ENCODE measurements around the gene LGI1.

The LGI1 gene

DNA sequence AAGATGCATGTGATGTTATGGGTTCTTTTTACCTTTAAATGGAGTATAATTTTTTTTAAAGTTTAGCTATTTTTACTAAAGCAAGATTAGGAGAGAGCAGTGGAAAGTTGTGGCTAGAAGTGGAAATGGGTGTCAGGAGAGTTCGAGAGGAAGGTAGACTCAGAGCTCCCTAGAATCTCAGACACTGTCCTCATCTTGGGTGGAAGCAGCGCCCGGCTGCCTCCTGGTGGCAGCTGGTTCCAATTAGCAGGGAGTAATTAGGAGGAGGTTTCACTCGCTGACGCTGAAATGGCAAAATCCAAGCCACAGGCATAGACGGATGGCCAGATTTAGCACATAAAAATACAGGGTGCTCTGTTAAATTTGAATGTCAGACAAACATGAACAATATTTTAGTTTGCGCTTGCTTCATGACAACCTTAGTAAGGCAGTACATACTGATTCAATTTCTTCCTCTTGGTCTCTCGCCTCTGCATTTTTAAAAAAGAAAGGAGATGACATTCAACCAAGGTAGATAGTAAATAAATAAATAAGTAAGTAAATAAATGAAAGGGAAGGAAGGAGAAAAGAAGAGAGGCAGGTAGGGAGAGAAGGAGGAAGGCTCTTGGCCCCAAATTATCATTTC lies 58.5 kb downstream of the LGI1 start:
- peak; percentile 47 for DNase-seq (ENCODE audit: low spot score)
- in situ Hi-C loops (cut with MboI; ENCODE audit: low sequenced_read_pairs, unreplicated experiment): no loop called here

DNA sequence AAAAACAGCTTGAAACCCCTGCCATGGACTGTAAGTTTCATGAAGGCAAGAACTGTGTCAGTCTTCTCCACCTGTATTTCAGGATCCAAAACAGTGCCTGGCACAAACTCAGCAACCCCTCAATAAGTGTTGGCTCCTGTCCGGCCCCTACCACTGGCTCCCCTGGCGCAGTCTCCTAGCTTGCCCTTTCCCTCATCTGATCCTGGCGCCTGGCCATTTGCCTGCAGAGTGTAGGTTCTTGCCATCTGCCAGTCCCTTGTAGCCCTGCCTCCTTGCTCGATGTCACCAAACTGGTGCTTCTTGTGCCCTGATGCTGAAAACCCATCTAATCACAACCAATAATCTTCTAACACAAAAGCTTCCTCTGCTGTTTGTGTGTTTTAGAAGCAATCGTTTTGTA lies 60.4 kb downstream of the LGI1 start:
- no peak for DNase-seq (ENCODE audit: low spot score)
- TF ChIP-seq, protein P1, sequence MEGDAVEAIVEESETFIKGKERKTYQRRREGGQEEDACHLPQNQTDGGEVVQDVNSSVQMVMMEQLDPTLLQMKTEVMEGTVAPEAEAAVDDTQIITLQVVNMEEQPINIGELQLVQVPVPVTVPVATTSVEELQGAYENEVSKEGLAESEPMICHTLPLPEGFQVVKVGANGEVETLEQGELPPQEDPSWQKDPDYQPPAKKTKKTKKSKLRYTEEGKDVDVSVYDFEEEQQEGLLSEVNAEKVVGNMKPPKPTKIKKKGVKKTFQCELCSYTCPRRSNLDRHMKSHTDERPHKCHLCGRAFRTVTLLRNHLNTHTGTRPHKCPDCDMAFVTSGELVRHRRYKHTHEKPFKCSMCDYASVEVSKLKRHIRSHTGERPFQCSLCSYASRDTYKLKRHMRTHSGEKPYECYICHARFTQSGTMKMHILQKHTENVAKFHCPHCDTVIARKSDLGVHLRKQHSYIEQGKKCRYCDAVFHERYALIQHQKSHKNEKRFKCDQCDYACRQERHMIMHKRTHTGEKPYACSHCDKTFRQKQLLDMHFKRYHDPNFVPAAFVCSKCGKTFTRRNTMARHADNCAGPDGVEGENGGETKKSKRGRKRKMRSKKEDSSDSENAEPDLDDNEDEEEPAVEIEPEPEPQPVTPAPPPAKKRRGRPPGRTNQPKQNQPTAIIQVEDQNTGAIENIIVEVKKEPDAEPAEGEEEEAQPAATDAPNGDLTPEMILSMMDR (IDR thresholded peaks at IDR 0.05; ENCODE audit: borderline replicate concordance, control extremely low read depth, extremely low read depth, insufficient read depth, missing control alignments): no peak
- in situ Hi-C loops (cut with MboI; ENCODE audit: low sequenced_read_pairs, unreplicated experiment): no loop called here

More for the DNA sequence above, 58.5 kb downstream of the LGI1 start:
- TF ChIP-seq, protein P1 (IDR thresholded peaks at IDR 0.05; ENCODE audit: borderline replicate concordance, control extremely low read depth, extremely low read depth, insufficient read depth, missing control alignments): peak; percentile 73

DNA sequence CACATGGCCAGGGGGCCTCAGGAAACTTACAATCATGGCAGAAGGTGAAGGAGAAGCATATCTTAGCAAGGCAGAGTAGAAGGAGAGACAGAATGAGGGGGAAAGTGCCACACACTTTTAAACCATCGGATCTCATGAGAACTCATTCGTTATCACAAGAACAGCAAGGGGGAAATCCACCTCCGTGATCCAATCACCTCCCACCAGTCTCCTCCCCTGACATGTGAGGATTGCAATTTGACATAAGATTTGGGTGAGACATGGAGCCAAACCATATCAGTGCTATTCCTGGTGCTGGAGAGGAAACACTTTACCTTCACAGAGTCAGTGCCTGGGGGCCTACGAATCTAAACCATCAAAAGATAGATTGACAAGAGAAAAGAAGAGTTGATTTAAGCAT lies 61.8 kb downstream of the LGI1 start:
- TF ChIP-seq, protein P1 (IDR thresholded peaks at IDR 0.05; ENCODE audit: borderline replicate concordance, control extremely low read depth, extremely low read depth, insufficient read depth, missing control alignments): no peak
- DNase-seq (ENCODE audit: low spot score): no peak
- in situ Hi-C loops (cut with MboI; ENCODE audit: low sequenced_read_pairs, unreplicated experiment): no loop called here

DNA sequence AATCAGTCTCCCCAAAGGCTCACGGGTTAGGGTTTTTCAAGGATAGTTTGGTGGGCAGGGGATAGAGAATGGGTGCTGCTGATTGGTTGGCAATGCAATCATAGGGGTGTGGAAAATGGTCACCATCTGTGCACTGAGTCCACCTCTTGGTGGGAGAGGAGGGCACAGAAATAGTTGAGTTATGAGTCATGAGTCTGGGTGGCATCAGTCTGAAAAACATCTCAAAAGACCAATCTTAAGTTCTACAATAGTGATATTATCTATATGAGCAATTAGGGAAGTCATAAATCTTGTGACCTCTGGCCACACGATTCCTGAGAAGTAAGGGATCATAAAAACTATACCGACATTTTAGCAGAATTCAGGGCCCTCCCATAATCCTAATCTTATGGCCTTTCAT lies 62.7 kb downstream of the LGI1 start:
- DNase-seq (ENCODE audit: low spot score): no peak
- in situ Hi-C loops (cut with MboI; ENCODE audit: low sequenced_read_pairs, unreplicated experiment): no loop called here
- TF ChIP-seq, protein P1 (IDR thresholded peaks at IDR 0.05; ENCODE audit: borderline replicate concordance, control extremely low read depth, extremely low read depth, insufficient read depth, missing control alignments): no peak

DNA sequence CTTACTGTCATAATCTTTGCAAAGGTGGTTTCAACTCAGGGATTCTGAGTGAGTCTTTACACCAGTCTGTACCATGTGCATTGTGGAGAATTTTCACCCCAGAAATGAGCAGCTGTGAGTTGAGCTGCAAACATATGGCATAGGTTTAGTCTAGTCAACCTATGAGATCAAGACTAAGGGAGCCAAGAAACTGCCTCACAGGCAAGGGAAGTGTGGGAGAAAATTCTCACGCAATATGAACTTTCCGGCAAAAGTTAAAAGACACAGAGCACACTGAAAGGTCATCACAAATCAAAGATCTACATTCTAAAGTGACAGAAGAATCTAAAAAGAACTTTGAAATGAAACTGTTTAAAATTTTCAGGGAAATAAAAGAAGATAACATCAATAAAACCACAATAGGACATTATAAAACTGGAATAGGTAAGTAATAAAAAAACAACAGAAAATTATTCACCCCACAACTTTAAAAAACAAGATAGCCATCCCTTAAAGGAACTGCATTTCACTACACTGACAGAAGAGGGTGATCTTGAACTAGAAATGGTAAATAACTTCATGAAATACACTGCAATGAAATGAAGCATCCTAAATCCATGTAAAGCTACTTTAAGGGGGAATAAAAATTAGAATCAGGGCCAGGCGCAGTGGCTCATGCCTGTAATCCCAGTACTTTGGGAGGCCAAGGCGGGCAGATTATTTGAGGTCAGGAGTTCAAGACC lies 63.5 kb downstream of the LGI1 start:
- TF ChIP-seq, protein P1 (IDR thresholded peaks at IDR 0.05; ENCODE audit: borderline replicate concordance, control extremely low read depth, extremely low read depth, insufficient read depth, missing control alignments): no peak
- no peak for DNase-seq (ENCODE audit: low spot score)
- in situ Hi-C loops (cut with MboI; ENCODE audit: low sequenced_read_pairs, unreplicated experiment): no loop called here

DNA sequence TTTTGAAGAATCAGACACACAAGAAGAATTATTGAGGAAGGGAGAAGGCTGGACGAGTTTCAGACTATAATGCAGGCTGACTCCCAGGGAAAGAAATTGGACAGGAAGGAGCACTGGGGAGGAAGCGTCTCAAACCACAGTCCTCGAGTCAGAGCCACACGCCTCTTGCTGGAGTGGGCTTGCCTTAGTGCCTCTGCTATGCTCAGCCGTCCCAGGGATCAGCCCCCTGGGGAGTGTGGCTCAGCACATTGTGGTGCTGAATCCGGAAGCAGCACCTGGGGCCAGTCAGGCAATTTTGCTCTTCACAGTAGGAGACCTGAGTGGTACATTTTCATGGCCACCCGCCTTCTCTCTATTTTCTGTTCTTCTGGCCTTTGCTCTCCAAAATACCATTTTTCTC lies 68.6 kb downstream of the LGI1 start:
- in situ Hi-C loops (cut with MboI; ENCODE audit: low sequenced_read_pairs, unreplicated experiment): no loop called here
- TF ChIP-seq, protein P1 (IDR thresholded peaks at IDR 0.05; ENCODE audit: borderline replicate concordance, control extremely low read depth, extremely low read depth, insufficient read depth, missing control alignments): no peak
- DNase-seq (ENCODE audit: low spot score): no peak

Measured in GM13976 (cell line).